B cell (primary cell): ENCODE results near the gene PDHB. TPM values are rescaled to one million over a fixed set of nuclear protein-coding genes. Genes with fewer than 3 reads are reported as not detected.

Experiments used
- ATAC-seq: fragments of 200-7000 bp; cut with Tn5 transposase; one replicate; pipeline ENCODE4 v1.10.0; 2021; ENCODE audit warnings: low read depth, mild to moderate bottlenecking, moderate number of reproducible peaks, moderate library complexity
- CTCF ChIA-PET: fragments of 350-600 bp; sonication (Branson Sonifier 250); formaldehyde crosslinking; loops from one replicate; lab custom pipeline; 2021; ENCODE audit warnings: antibody characterized with exemption, inconsistent platforms; lab: Charles Lee
- POLR2A ChIA-PET: fragments of 350-600 bp; sonication (Branson Sonifier 250); formaldehyde crosslinking; loops from one replicate; lab custom pipeline; 2021; ENCODE audit warnings: antibody characterized with exemption; lab: Charles Lee
- DNase-seq: peaks from one replicate; pipeline ENCODE4 v3.0.0; 2013
- H2AFZ ChIP-seq: 2 replicates; pipeline ENCODE4 v1.6.1; 2012; ENCODE audit warnings: mild to moderate bottlenecking, low read depth, low read length; ENCODE audit not compliant: insufficient read depth, poor library complexity, severe bottlenecking
- H3K27ac ChIP-seq, 2 donors: 1 replicate in 1 of 2; 2 replicates in 1 of 2; pipeline ENCODE4 v1.5.1; 2012 to 2013; ENCODE audit warnings: low read length in 2 of 2, mild to moderate bottlenecking in 2 of 2, moderate library complexity in 1 of 2
- H3K27me3 ChIP-seq, 4 experiments: fragments of 200-600 bp in 1 of 4; sonication (generic) in 1 of 4; replicated peaks in 1 of 4; 1 replicate in 2 of 4; 2 replicates in 2 of 4; pipeline versions ENCODE4 v1.6.1 to v1.7.0; 2013 to 2016; ENCODE audit warnings: low read length in 3 of 4, mild to moderate bottlenecking in 2 of 4, mixed read lengths in 1 of 4, moderate library complexity in 1 of 4; ENCODE audit not compliant: insufficient read depth in 4 of 4, control insufficient read depth in 3 of 4; ENCODE audit errors: control extremely low read depth in 1 of 4
- H3K36me3 ChIP-seq, 2 experiments: replicated peaks in 1 of 2; 1 replicate in 1 of 2; 2 replicates in 1 of 2; pipeline versions ENCODE4 v1.6.1 to v1.7.1; 2013; ENCODE audit warnings: low read length in 1 of 2; ENCODE audit not compliant: insufficient read depth in 2 of 2, control insufficient read depth in 1 of 2; ENCODE audit errors: control extremely low read depth in 1 of 2, extremely low read depth in 1 of 2
- H3K4me1 ChIP-seq, 2 donors: fragments of 200-600 bp in 1 of 2; sonication (generic) in 1 of 2; 1 replicate in 1 of 2; 2 replicates in 1 of 2; pipeline versions ENCODE4 v1.5.1 to v1.6.1; 2013 to 2017; ENCODE audit warnings: low read length in 2 of 2; ENCODE audit not compliant: control insufficient read depth in 2 of 2, insufficient read depth in 2 of 2
- H3K4me2 ChIP-seq: replicated peaks from 2 replicates; pipeline ENCODE3; 2012; ENCODE audit warnings: mild to moderate bottlenecking, low read depth, low read length; ENCODE audit not compliant: poor library complexity, severe bottlenecking
- H3K4me3 ChIP-seq, 5 experiments: fragments of 200-600 bp in 1 of 5; sonication (generic) in 1 of 5; 1 replicate in 3 of 5; 2 replicates in 2 of 5; pipeline versions ENCODE4 v1.5.1 to v1.7.0; 2011 to 2016; ENCODE audit warnings: low read length in 4 of 5, mild to moderate bottlenecking in 4 of 5, low read depth in 2 of 5, control low read depth in 1 of 5, moderate library complexity in 1 of 5; ENCODE audit not compliant: insufficient read depth in 1 of 5; ENCODE audit errors: control extremely low read depth in 1 of 5, extremely low read depth in 1 of 5
- H3K79me2 ChIP-seq: fragments of 200-600 bp; sonication (generic); one replicate; pipeline ENCODE4 v1.6.0; 2016; ENCODE audit warnings: low read length; ENCODE audit not compliant: control insufficient read depth, insufficient read depth
- H3K9ac ChIP-seq: fragments of 200-600 bp; sonication (generic); 2 replicates; pipeline ENCODE4 v1.6.1; 2017; ENCODE audit warnings: mild to moderate bottlenecking, low read length, moderate library complexity
- H3K9me3 ChIP-seq, 3 donors: one replicate each; pipeline versions ENCODE4 v1.6.1 to v1.7.1; 2013; ENCODE audit warnings: low read length in 2 of 3; ENCODE audit not compliant: control insufficient read depth in 2 of 3, insufficient read depth in 1 of 3; ENCODE audit errors: control extremely low read depth in 1 of 3
- H4K20me1 ChIP-seq: 2 replicates; pipeline ENCODE4 v1.6.0; 2012; ENCODE audit warnings: mild to moderate bottlenecking, low read length; ENCODE audit not compliant: insufficient read depth, control insufficient read depth, poor library complexity, severe bottlenecking
- H3K27ac Mint-ChIP-seq: one replicate; pipeline ENCODE4 v1.8.0; 2021; ENCODE audit warnings: mixed read lengths
- H3K27me3 Mint-ChIP-seq: one replicate; pipeline ENCODE4 v1.8.0; 2021; ENCODE audit warnings: mixed read lengths
- H3K4me1 Mint-ChIP-seq: one replicate; pipeline ENCODE4 v1.8.0; 2021; ENCODE audit warnings: mixed read lengths
- H3K4me3 Mint-ChIP-seq: one replicate; pipeline ENCODE4 v1.8.0; 2021; ENCODE audit warnings: mixed read lengths
- H3K9me3 Mint-ChIP-seq: one replicate; pipeline ENCODE4 v1.8.0; 2022; ENCODE audit warnings: mixed read lengths; ENCODE audit not compliant: insufficient read depth
- EZH2 ChIP-seq: IDR thresholded peaks from 2 replicates; pipeline ENCODE4 v1.6.1; 2012; ENCODE audit warnings: borderline replicate concordance, low read depth, mild to moderate bottlenecking, moderate library complexity, low read length; ENCODE audit not compliant: insufficient read depth, poor library complexity, severe bottlenecking
- WGBS: methylation state at CpG from one replicate; pipeline ENCODE4 v1.1.5; 2013; ENCODE audit warnings: missing lambda C conversion rate; ENCODE audit not compliant: insufficient coverage; 5-methylcytosine and 5-hydroxymethylcytosine counted together
- intact Hi-C: fragments of 100-400 bp; cut with micrococcal nuclease; formaldehyde crosslinking; loops from one replicate; pipeline ENCODE4 v1.10.0; 2022
- polyA plus RNA-seq: library from polyadenylated mRNA; depleted of rRNA; stranded (reverse); fragments of >200 nt; gene quantifications from 2 replicates; pipeline ENCODE4 v1.2.3, GENCODE V29; 2012
- total RNA-seq, 2 donors: library from RNA; stranded (reverse); fragments of 120-200 nt in 1 of 2; gene quantifications; 1 replicate in 1 of 2; 2 replicates in 1 of 2; pipeline versions ENCODE4 v1.2.3 to v1.2.4, GENCODE V29; 2013 to 2022
- TF ChIP-seq, protein P1 (sequence below): fragments of 200-600 bp; IDR thresholded peaks from one replicate; pipeline ENCODE4 v1.8.0; 2022; ENCODE audit warnings: antibody characterized with exemption, mild to moderate bottlenecking

Gene PDHB
- total and polyA plus RNA-seq, 2 donors (not counting 1 experiment from before 2014, with no cell fraction given) = 21.7 to 67.2 TPM

GRCh38 chr3:58470363-58471024 lies 36.9 kb upstream of the PDHB start:
- Mint-ChIP-seq H3K9me3 (no peaks in the 10 kb centered on the region), H3K27me3 (no peaks in the 10 kb centered on the region), H3K4me3 (no peak overlapping the region), H3K4me1 (peaks cover 26% of the 10 kb centered on the region), H3K27ac (peak overlapping the region; percentile 41)
- Histone ChIP-seq H3K4me3 (no peak overlapping the region), H3K79me2 (no peaks in the 10 kb centered on the region), H2AFZ (no peak overlapping the region), H3K9me3 (no peaks in the 10 kb centered on the region), H3K4me2 (no peak overlapping the region), H3K27ac (no peak overlapping the region), H3K9ac (no peak overlapping the region), H4K20me1 (no peaks in the 10 kb centered on the region), H3K36me3 (no peaks in the 10 kb centered on the region), H3K27me3 (no peaks in the 10 kb centered on the region), H3K4me1 (peaks cover 15 to 17% of the 10 kb centered on the region in 2 donors)
- DNase-seq (no peak), ATAC-seq (no peak)
- intact Hi-C loops = no loop called here
- CTCF ChIA-PET = interaction anchor here (1.0 to 1.9 kb wide), 2 partner anchors 21 kb away, joined by 4 to 7 read pairs; partner anchors contain the start of gene KCTD6
- POLR2A ChIA-PET = no interaction called here
- TF ChIP-seq EZH2 = no peak
- TF ChIP-seq, protein P1, sequence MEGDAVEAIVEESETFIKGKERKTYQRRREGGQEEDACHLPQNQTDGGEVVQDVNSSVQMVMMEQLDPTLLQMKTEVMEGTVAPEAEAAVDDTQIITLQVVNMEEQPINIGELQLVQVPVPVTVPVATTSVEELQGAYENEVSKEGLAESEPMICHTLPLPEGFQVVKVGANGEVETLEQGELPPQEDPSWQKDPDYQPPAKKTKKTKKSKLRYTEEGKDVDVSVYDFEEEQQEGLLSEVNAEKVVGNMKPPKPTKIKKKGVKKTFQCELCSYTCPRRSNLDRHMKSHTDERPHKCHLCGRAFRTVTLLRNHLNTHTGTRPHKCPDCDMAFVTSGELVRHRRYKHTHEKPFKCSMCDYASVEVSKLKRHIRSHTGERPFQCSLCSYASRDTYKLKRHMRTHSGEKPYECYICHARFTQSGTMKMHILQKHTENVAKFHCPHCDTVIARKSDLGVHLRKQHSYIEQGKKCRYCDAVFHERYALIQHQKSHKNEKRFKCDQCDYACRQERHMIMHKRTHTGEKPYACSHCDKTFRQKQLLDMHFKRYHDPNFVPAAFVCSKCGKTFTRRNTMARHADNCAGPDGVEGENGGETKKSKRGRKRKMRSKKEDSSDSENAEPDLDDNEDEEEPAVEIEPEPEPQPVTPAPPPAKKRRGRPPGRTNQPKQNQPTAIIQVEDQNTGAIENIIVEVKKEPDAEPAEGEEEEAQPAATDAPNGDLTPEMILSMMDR = no peak
- 98% methylated on average over 5 of the region's 12 CpGs for WGBS

DNA sequence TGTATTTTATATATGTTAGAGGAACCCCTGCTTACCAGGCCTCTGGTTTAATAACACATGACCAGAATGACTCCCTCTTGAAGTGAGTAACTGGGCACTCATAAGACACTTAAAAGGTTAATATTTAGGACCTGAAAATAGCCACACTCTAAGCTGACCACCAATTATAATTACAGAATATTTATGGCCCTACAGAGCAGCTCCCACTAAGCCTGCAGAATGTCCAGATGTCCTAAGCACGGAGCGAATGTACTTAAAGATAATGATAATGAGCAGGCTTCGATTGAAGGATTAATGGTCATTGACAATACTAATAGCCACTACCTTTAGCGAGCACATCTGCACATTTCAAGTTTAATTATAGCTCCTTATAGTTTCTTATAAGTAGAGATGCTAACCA lies 35.5 kb upstream of the PDHB start:
- H3K27me3 Mint-ChIP-seq = no peaks in the 10 kb centered on the region
- H3K4me1 ChIP-seq = peaks cover under 1 to 3% of the 10 kb centered on the region in 2 donors
- no peak overlapping the region for H3K27ac ChIP-seq
- no peak overlapping the region for H3K27ac Mint-ChIP-seq
- no peak overlapping the region for H2AFZ ChIP-seq
- intact Hi-C loops = no loop called here
- TF ChIP-seq EZH2 = no peak
- TF ChIP-seq, protein P1 = no peak
- CTCF ChIA-PET = interaction anchor here (1.9 kb wide), 1 partner anchor 22 kb away, joined by 7 read pairs; the partner anchor contains the start of gene KCTD6
- no peak for DNase-seq
- ATAC-seq = no peak
- H3K27me3 ChIP-seq = no peaks in the 10 kb centered on the region
- no peaks in the 10 kb centered on the region for H3K36me3 ChIP-seq
- POLR2A ChIA-PET = interaction anchor here (0.7 kb wide), 1 partner anchor 50 kb away, joined by 4 read pairs; no protein-coding TSS in a partner anchor
- no peaks in the 10 kb centered on the region for H4K20me1 ChIP-seq
- no peaks in the 10 kb centered on the region for H3K9me3 Mint-ChIP-seq
- no peaks in the 10 kb centered on the region for H3K79me2 ChIP-seq
- H3K9me3 ChIP-seq = no peaks in the 10 kb centered on the region
- H3K4me1 Mint-ChIP-seq = peaks cover 12% of the 10 kb centered on the region
- no peak overlapping the region for H3K4me3 Mint-ChIP-seq
- H3K4me3 ChIP-seq = no peak overlapping the region
- WGBS = no CpG with 5 or more reads among the region's 4 CpGs
- H3K4me2 ChIP-seq = no peak overlapping the region
- no peak overlapping the region for H3K9ac ChIP-seq
